OCI-LY7 (cell line): ENCODE results near the gene ARHGAP26.

Experiments used
- EZH2phosphoT487 ChIP-seq: fragments of 200-600 bp; sonication (generic); IDR thresholded peaks from 2 replicates; pipeline ENCODE4 v1.6.1; 2018; ENCODE audit warnings: low read depth, borderline replicate concordance, mild to moderate bottlenecking, mixed run types, antibody characterized with exemption, low read length, moderate library complexity, mixed read lengths
- TF ChIP-seq, protein P1 (sequence below): fragments of 200-600 bp; sonication (generic); conservative IDR thresholded peaks from 2 replicates; pipeline ENCODE4 v1.5.1; 2014; ENCODE audit warnings: mild to moderate bottlenecking, antibody characterized with exemption, low read length, moderate library complexity, mixed read lengths

DNA sequence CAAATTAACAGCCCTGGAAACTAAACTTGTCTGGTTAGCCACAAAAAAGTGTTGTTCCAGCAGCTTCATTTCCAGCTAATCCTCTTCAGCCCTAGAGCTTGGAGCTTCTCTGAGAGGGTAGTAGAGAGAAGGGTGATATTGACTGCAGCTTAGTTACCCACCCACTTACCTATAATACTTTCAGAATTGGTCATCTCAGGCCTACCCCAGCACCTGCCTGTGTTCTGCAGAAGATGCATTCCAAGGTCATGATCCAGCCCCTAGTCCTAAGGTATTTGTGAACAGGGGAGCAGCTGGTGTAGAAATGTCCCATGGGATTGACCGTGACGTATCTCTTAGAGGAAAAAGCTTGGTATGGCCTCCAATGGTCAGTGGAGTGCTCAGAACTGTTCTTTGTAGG, 344.3 kb downstream of the ARHGAP26 start:
- TF ChIP-seq, protein P1, sequence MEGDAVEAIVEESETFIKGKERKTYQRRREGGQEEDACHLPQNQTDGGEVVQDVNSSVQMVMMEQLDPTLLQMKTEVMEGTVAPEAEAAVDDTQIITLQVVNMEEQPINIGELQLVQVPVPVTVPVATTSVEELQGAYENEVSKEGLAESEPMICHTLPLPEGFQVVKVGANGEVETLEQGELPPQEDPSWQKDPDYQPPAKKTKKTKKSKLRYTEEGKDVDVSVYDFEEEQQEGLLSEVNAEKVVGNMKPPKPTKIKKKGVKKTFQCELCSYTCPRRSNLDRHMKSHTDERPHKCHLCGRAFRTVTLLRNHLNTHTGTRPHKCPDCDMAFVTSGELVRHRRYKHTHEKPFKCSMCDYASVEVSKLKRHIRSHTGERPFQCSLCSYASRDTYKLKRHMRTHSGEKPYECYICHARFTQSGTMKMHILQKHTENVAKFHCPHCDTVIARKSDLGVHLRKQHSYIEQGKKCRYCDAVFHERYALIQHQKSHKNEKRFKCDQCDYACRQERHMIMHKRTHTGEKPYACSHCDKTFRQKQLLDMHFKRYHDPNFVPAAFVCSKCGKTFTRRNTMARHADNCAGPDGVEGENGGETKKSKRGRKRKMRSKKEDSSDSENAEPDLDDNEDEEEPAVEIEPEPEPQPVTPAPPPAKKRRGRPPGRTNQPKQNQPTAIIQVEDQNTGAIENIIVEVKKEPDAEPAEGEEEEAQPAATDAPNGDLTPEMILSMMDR = no peak
- no peak for TF ChIP-seq EZH2phosphoT487
